Hypothalamus (tissue), 51 donors: ENCODE measurements around the gene SNX21.
"Not testable (repeated sequence)": the region's sequence is repeated elsewhere in the genome, so short reads cannot be mapped to it uniquely, and the experiment has no call there.

Experiments used
- DNase-seq, 51 donors: peaks; one replicate each; lab custom pipeline; 2025; lab: John Stamatoyannopoulos, UW

The SNX21 gene

DNA sequence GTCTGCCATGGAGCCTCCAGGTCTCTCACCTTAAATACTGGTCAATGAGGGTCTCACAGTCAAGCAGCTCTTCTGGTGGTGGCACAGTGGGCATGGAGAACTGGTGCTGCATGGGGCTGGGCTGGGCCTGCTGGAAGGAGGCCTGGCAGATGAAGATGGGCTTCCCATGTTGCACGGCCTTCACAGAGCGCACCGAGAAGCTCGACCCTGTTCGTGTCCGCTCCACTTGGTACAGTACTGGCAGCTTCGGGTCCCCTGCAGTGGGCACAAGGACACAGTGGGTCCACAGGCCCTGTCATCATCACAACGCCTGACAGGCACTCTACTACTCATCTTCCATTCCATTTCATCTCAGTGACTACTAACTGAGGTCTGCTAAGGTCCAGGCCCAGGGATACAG, 14.8 kb downstream of the SNX21 start:
- DNase-seq, result no peak

GRCh38 chr20:45848969-45849582, 15.5 kb downstream of the SNX21 start:
- no peak for DNase-seq

GRCh38 chr20:45850238-45850637, 16.6 kb downstream of the SNX21 start:
- DNase-seq, result no peak

DNA sequence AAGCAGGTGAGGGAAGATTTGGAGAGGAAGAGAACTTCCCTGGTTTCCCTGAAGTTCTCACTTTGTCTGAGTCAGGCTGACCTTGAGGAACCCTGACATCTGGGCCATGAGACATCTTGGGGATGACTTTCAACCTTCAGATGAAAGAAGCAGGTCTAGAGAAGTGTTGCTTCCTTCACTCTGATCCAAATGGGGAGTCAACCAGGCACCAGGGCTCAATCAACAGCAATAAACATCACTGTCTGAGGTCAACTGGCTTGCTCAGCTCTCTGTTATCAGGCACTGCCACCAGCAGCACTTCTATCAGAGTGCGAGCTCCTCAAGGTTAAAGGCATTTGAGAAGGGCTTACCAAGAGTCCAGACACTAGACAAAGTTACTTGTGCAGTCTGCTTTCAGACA, 17.3 kb downstream of the SNX21 start:
- DNase-seq, result no peak

DNA sequence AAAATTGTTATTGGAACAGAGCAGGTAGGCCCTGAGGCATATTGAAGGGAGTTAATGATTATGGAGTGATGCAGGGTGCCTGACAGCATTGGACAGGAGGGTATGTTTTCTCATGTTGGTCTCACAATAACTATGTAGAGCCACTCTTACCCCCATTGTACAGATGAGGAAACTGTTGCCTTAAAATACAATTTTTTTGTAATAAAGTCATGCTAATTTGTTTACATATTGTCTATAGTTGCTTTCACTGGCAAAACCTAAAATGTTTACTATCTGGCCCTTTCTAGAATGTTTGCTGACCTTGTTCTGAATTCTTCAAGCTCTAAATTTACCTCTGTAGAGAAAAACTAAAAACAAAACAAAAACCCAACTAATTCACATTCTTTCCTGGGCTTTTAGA, 17.9 kb downstream of the SNX21 start:
- DNase-seq, result no peak

DNA sequence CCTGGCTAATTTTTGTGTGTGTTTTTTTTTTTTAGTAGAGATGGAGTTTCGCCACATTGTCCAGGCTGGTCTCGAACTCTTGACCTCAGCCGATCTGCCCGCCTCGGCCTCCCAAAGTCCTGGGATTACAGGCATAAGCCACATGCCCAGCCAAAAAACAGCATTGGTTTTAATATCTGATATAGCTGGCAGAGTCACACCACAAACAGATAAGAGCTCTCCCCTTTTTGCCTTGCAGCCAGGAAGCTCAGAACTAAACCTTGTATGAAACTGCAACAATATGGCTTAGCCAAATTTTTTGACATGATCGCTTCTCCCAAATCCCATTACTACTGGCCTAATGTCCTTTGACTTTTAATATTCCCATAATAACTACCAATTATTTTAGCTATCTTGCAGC, 18.7 kb downstream of the SNX21 start:
- no peak for DNase-seq

- no peak for DNase-seq
These were observed 19.9 kb downstream of the SNX21 start for GRCh38 chr20:45853484-45853883.

GRCh38 chr20:45857114-45857881, 23.7 kb downstream of the SNX21 start, which contains the start of the genes ACOT8 and ZSWIM3:
TSS of gene ACOT8 (minus strand) at chr20:45857392. CDS start at chr20:45857315, 77 bp downstream.
TSS of gene ZSWIM3 (plus strand) at chr20:45857614. CDS start at chr20:45857826, 212 bp downstream.
- peak; percentile 40 to 98 (median 90) for DNase-seq

DNA sequence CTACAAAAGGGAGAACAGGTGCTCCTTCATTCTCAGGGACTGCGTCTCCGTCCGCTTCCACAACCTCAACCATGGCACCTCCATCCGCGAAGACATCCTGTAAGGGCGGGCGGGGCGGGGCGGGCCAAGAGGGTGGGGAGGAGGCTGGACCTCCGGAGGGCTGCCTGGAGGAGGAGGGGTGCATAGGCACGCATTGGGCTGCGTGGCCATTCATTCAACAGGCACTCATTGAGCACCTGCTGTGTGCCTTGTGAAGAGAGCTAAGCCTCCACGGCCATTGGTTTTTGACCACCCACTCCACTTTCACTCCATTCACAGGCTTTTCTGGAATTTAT, 24.2 kb downstream of the SNX21 start:
- DNase-seq, result peak in 3 of 51 donors; percentile 43 to 69 (median 63)

DNA sequence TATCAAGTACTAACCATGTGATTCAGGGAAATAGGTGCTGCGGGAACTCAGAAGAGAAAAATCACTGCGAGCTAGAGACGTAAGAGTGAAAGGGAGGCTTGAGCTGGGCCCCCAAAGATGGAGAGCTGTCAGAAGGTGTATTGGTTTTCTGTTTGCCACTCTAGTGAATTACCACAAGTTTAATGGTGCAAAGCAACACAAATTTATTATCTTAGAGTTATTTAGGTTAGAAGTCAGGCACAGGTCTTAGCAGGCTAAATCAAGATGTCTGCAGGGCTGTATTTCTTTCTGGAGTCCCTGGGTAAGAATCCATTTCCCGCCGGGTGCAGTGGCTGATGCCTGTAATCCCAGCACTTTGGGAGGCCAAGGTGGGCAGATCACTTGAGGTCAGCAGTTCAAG, 26.3 kb downstream of the SNX21 start:
- no peak for DNase-seq

- no peak for DNase-seq
These were observed 27.1 kb downstream of the SNX21 start for GRCh38 chr20:45860560-45861220.

GRCh38 chr20:45861221-45862075, 27.8 kb downstream of the SNX21 start:
- no peak for DNase-seq

- DNase-seq, result no peak
These were observed 30.2 kb downstream of the SNX21 start for GRCh38 chr20:45863543-45864470.

- DNase-seq, result no peak
These were observed 32.9 kb downstream of the SNX21 start for GRCh38 chr20:45866454-45866853.

GRCh38 chr20:45867136-45867818, 33.7 kb downstream of the SNX21 start:
- DNase-seq, result no peak

DNA sequence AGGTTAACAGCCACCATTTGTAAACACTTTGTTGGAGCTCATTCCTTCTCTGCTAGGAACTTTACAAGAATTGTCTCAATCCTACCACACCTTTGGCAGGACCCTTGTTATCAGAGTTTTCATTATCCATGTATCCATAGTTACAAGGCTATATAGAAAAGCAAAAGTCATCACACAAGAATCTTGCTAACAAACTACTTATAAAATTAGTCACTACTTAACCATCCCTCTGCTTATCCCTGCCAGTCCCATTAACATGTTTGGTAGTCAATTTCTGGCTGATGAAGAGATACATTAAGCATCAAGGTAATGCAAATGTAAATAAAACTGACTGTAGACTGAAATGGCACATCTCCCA, 34.2 kb downstream of the SNX21 start:
- no peak for DNase-seq

DNA sequence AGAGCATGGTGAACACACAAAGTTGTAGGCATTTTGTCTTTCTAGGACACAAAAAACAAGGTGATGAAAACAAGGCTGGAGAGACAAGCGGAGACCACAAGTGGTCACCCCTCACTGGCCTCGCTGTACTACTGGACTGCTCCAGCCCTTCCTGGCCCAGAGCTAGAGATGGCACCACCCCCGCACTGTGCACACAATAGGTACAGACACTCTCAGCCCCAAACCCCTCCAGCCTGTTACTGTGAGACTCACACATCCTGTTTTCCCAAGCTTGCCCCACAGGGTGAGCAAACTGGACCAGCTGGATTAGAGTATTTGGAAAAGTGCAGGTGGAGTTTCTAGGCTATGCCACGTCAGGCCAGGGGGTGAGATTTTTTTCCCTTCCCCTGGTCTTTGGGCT, 39.0 kb downstream of the SNX21 start:
- DNase-seq, result no peak

DNA sequence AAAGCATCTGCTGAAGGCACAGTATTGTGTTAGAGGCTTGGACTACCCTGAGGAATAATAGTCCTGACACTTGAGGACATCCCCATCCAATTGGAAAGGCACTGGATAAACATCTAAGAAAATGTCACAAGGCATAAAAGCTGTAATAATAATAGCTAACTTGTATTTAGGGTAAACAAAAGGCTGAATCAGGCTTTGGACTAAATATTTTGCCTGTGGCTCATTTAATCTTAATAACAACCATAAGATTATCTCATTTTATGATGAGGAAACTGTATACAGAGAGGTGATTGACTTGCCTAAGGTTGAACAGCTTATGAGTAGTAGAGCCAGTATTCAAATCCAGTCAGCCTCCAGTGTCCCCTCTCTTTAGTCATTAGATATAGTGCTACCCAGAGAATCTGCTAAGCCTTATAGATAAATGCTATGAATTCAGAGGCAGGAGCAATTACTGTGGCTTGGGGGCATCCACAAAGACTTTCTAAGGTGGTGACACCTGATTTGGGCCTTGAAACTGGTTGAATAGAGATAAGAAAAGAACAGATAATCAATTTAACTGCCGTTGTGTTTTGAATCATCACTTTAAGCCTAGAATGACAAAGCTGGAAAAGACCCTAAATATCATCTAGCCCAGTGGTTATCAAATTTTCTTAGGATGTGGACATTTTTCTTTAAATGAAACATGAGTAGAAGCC, 40.0 kb downstream of the SNX21 start:
- no peak for DNase-seq

GRCh38 chr20:45874104-45874481, 40.5 kb downstream of the SNX21 start:
- not testable (repeated sequence) for DNase-seq
